ENCODE data around the gene ALOX15. TPM values are rescaled to one million over a fixed set of nuclear protein-coding genes. Genes with fewer than 3 reads are reported as not detected.
"Not testable (repeated sequence)": the region's sequence is repeated elsewhere in the genome, so short reads cannot be mapped to it uniquely, and the experiment has no call there.

Gene ALOX15
- total RNA-seq, 3 donors from 2014 or later (not counting 1 experiment from before 2014, with no cell fraction given), result not detected

GRCh38 chr17:4598776-4599504 is 42.5 kb downstream of the ALOX15 start:
- intact Hi-C loops (cut with micrococcal nuclease), result no loop called here
- Histone ChIP-seq H3K27ac (ENCODE audit: low read length) (no peak overlapping the region), H3K4me1 (ENCODE audit: control insufficient read depth, insufficient read depth, low read length) (peaks cover 6% of the 10 kb centered on the region), H3K36me3 (ENCODE audit: control insufficient read depth, insufficient read depth, low read length) (no peaks in the 10 kb centered on the region), H3K9me3 (ENCODE audit: control insufficient read depth, insufficient read depth, low read length) (no peaks in the 10 kb centered on the region), H3K4me3 (ENCODE audit: low read length) (no peak overlapping the region), H3K27me3 (ENCODE audit: control insufficient read depth, insufficient read depth, low read length) (no peaks in the 10 kb centered on the region)
- no peak for ATAC-seq
- no peaks in the 10 kb centered on the region for H3K36me3 Mint-ChIP-seq
- 91% methylated on average over 20 of the region's 20 CpGs for WGBS (ENCODE audit: insufficient coverage)
- DNase-seq, result no peak
- no peak overlapping the region for H3K4me3 Mint-ChIP-seq
- H3K4me1 Mint-ChIP-seq, result peaks cover 5% of the 10 kb centered on the region in 2 donors
- no peak overlapping the region for H3K27ac Mint-ChIP-seq
- TF ChIP-seq CTCF (IDR thresholded peaks at IDR 0.05), result no peak
- no peaks in the 10 kb centered on the region for H3K9me3 Mint-ChIP-seq
- peaks cover 0 to 5% of the 10 kb centered on the region in 2 donors for H3K27me3 Mint-ChIP-seq (ENCODE audit: low read depth in 2 of 2)

- Mint-ChIP-seq H3K9me3 (no peaks in the 10 kb centered on the region), H3K36me3 (no peaks in the 10 kb centered on the region), H3K4me3 (no peak overlapping the region), H3K27ac (no peak overlapping the region), H3K4me1 (peaks cover 5% of the 10 kb centered on the region in 2 donors), H3K27me3 (ENCODE audit: low read depth in 2 of 2) (no peaks in the 10 kb centered on the region)
- Histone ChIP-seq H3K4me1 (ENCODE audit: control insufficient read depth, insufficient read depth, low read length) (peaks cover 6% of the 10 kb centered on the region), H3K9me3 (ENCODE audit: control insufficient read depth, insufficient read depth, low read length) (no peaks in the 10 kb centered on the region), H3K27ac (ENCODE audit: low read length) (no peak overlapping the region), H3K36me3 (ENCODE audit: control insufficient read depth, insufficient read depth, low read length) (no peaks in the 10 kb centered on the region), H3K27me3 (ENCODE audit: control insufficient read depth, insufficient read depth, low read length) (no peaks in the 10 kb centered on the region), H3K4me3 (ENCODE audit: low read length) (no peak overlapping the region)
- ATAC-seq (no peak), DNase-seq (no peak)
- 84% methylated on average over 13 of the region's 13 CpGs for WGBS (ENCODE audit: insufficient coverage)
- no peak for TF ChIP-seq CTCF (IDR thresholded peaks at IDR 0.05)
- intact Hi-C loops (cut with micrococcal nuclease), result no loop called here
These were observed 43.5 kb downstream of the ALOX15 start for GRCh38 chr17:4597975-4598374.

DNA sequence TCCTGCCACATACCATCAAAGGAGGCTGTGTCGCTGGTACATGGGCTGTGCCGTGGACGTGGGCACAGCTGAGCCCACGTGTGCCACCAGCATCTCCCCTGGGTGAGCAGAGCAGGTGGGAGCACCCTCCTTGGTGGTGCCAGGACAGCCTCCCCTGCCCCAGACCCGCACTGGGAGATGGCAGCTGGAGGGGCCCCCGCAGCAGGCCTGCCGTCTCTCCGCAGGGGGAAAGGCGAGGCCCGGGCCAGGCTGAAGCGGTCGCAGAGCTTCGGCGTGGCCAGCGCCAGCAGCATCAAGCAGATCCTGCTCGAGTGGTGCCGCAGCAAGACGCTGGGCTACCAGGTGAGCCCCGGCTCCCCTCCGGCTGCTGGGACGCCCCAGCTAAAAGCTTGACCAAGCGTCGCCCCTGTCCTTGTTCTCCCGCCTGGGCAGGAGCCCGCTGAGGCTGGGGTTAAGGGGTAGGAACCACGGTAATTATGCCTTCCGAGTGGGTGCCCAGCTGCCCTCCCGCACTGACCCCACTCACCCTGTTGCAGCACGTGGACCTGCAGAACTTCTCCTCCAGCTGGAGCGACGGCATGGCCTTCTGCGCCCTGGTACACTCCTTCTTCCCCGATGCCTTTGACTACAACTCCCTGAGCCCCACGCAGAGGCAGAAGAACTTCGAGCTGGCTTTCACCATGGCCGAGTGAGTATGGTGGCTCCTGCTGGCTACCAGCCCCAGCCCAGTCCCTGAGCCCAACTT is 44.7 kb downstream of the ALOX15 start:
- no peaks in the 10 kb centered on the region for H3K9me3 Mint-ChIP-seq
- ATAC-seq, result no peak

DNA sequence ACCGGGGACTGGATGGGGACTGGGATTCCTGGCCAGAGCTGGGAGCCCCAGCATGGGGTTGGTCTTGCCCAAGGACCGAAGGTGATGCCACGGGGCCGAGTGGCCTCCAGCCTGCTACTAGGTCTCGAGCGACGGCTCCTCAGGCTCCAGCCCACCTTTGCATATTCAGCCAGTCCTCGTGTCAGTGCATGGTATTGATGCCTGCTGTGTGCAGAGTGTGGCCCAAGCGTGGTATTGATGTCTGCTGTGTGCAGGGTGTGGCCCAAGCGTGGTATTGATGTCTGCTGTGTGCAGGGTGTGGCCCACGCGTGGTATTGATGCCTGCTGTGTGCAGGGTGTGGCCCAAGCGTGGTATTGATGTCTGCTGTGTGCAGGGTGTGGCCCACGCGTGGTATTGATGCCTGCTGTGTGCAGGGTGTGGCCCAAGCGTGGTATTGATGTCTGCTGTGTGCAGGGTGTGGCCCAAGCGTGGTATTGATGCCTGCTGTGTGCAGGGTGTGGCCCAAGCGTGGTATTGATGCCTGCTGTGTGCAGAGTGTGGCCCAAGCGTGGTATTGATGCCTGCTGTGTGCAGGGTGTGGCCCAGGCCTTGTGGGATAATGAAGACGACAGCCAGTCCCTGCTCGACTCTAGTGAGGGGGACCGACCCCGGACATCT is 45.7 kb downstream of the ALOX15 start:
- intact Hi-C loops (cut with micrococcal nuclease); H3K4me1 ChIP-seq (ENCODE audit: control insufficient read depth, insufficient read depth, low read length); H3K36me3 ChIP-seq (ENCODE audit: control insufficient read depth, insufficient read depth, low read length); H3K27ac ChIP-seq (ENCODE audit: low read length); H3K27ac Mint-ChIP-seq; H3K4me3 ChIP-seq (ENCODE audit: low read length); H3K36me3 Mint-ChIP-seq; H3K27me3 ChIP-seq (ENCODE audit: control insufficient read depth, insufficient read depth, low read length); H3K4me3 Mint-ChIP-seq; H3K27me3 Mint-ChIP-seq (ENCODE audit: low read depth in 2 of 2); H3K4me1 Mint-ChIP-seq; H3K9me3 Mint-ChIP-seq; DNase-seq; H3K9me3 ChIP-seq (ENCODE audit: control insufficient read depth, insufficient read depth, low read length); ATAC-seq: not testable (repeated sequence)
- 84% methylated on average over 19 of the region's 23 CpGs for WGBS (ENCODE audit: insufficient coverage)

More for the DNA sequence above, 44.7 kb downstream of the ALOX15 start:
- Histone ChIP-seq H3K4me3 (ENCODE audit: low read length) (no peak overlapping the region), H3K36me3 (ENCODE audit: control insufficient read depth, insufficient read depth, low read length) (no peaks in the 10 kb centered on the region), H3K9me3 (ENCODE audit: control insufficient read depth, insufficient read depth, low read length) (no peaks in the 10 kb centered on the region), H3K27ac (ENCODE audit: low read length) (no peak overlapping the region), H3K27me3 (ENCODE audit: control insufficient read depth, insufficient read depth, low read length) (no peaks in the 10 kb centered on the region), H3K4me1 (ENCODE audit: control insufficient read depth, insufficient read depth, low read length) (peaks cover 6% of the 10 kb centered on the region)
- H3K27ac Mint-ChIP-seq, result no peak overlapping the region
- H3K4me3 Mint-ChIP-seq, result no peak overlapping the region
- TF ChIP-seq CTCF (IDR thresholded peaks at IDR 0.05), result no peak
- H3K4me1 Mint-ChIP-seq, result peaks cover 5% of the 10 kb centered on the region in 2 donors
- peaks cover 0 to 4% of the 10 kb centered on the region in 2 donors for H3K27me3 Mint-ChIP-seq (ENCODE audit: low read depth in 2 of 2)
- no peak for DNase-seq
- WGBS (ENCODE audit: insufficient coverage), result 94% methylated on average over 36 of the region's 36 CpGs
- intact Hi-C loops (cut with micrococcal nuclease), result no loop called here
- no peaks in the 10 kb centered on the region for H3K36me3 Mint-ChIP-seq
